NCI-H748 treated with DMSO at 0.1 percent for 48 hours (cell line): ENCODE data around the gene NEDD4.
"Not testable (repeated sequence)": the region's sequence is repeated elsewhere in the genome, so short reads cannot be mapped to it uniquely, and the experiment has no call there.

Source experiments
- DNase-seq: peaks from one replicate; lab custom pipeline; 2025; lab: John Stamatoyannopoulos, UW

NEDD4 gene

GRCh38 chr15:55993111-55993803 lies at the start of gene NEDD4:
NEDD4 (minus strand) TSS chr15:55993612; CDS start chr15:55993555, 57 bp downstream.
- DNase-seq: peak; percentile 31

GRCh38 chr15:56042498-56042897 lies 49.1 kb upstream of the NEDD4 start:
- DNase-seq: no peak

- DNase-seq: no peak
Observed at GRCh38 chr15:56042031-56042430, 48.6 kb upstream of the NEDD4 start.

GRCh38 chr15:56040081-56041035 lies 46.9 kb upstream of the NEDD4 start:
- DNase-seq: no peak

GRCh38 chr15:56038707-56039106 lies 45.3 kb upstream of the NEDD4 start:
- DNase-seq: no peak

GRCh38 chr15:56038015-56038414 lies 44.6 kb upstream of the NEDD4 start:
- DNase-seq: no peak

- no peak for DNase-seq
Observed at GRCh38 chr15:56036546-56037067, 43.2 kb upstream of the NEDD4 start.

- DNase-seq: no peak
Observed at GRCh38 chr15:56035166-56035565, 41.8 kb upstream of the NEDD4 start.

GRCh38 chr15:56034514-56034913 lies 41.1 kb upstream of the NEDD4 start:
- no peak for DNase-seq

- no peak for DNase-seq
Observed at GRCh38 chr15:56032373-56032772, 39.0 kb upstream of the NEDD4 start.

GRCh38 chr15:56031836-56032235 lies 38.4 kb upstream of the NEDD4 start:
- no peak for DNase-seq

GRCh38 chr15:56031402-56031801 lies 38.0 kb upstream of the NEDD4 start:
- DNase-seq: no peak

- DNase-seq: no peak
Observed at GRCh38 chr15:56028430-56028829, 35.0 kb upstream of the NEDD4 start.

GRCh38 chr15:56023160-56023559 lies 29.7 kb upstream of the NEDD4 start:
- DNase-seq: not testable (repeated sequence)

- no peak for DNase-seq
Observed at GRCh38 chr15:56019819-56020486, 26.5 kb upstream of the NEDD4 start.

- no peak for DNase-seq
Observed at GRCh38 chr15:56019060-56019793, 25.8 kb upstream of the NEDD4 start.

- no peak for DNase-seq
Observed at GRCh38 chr15:56017920-56018319, 24.5 kb upstream of the NEDD4 start.

- DNase-seq: no peak
Observed at GRCh38 chr15:56017511-56017910, 24.1 kb upstream of the NEDD4 start.

GRCh38 chr15:56016281-56016680 lies 22.9 kb upstream of the NEDD4 start:
- no peak for DNase-seq

GRCh38 chr15:56014677-56015076 lies 21.3 kb upstream of the NEDD4 start:
- no peak for DNase-seq

- DNase-seq: not testable (repeated sequence)
Observed at GRCh38 chr15:56007053-56007452, 13.6 kb upstream of the NEDD4 start.

GRCh38 chr15:56006371-56006770 lies 13.0 kb upstream of the NEDD4 start:
- DNase-seq: not testable (repeated sequence)
